Measurements from ENCODE around the gene PRPF31. TPM values are rescaled to one million over a fixed set of nuclear protein-coding genes. Genes with fewer than 3 reads are reported as not detected.

Gene PRPF31
- polyA plus RNA-seq, 1 experiment, result 28.7 TPM

DNA sequence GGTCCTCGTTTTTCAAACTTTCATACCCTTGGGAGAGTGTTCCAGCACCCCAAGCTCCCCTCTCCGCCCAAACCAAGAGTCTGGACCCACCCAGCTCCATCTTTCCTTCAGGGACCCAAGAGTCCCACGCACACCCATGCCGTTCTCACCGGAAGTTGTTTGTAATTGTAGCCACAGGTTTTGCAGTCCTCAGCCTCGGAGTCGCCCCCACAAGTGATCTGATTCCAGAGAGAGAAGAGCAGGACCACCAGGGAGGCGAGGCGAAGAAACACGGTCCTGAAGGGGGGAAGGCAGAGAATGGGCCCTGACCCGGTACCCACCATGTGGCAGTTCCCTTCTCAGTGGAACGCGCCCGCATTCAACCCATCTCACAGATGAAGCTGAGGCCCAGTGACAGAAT is 47.3 kb downstream of the PRPF31 start:
- peak overlapping the region; percentile 60; the same call in 1 of the 2 replicates for H3K4me3 ChIP-seq (ENCODE audit: low read depth, low read length)
- H3K27ac ChIP-seq (ENCODE audit: low read depth, low read length), result no peak overlapping the region
- peaks cover 23% of the 10 kb centered on the region for H3K9me3 ChIP-seq (ENCODE audit: control insufficient read depth, insufficient read depth, low read length)
- DNase-seq (ENCODE audit: low read depth, low spot score), result no peak
- ChIA-PET POLR2A (interaction anchor here (0.7 kb wide), 1 partner anchor 9 kb away, joined by 3 read pairs; no protein-coding TSS in a partner anchor), CTCF (interaction anchor here (0.7 kb wide), 1 partner anchor 27 kb away, joined by 3 read pairs; the partner anchor contains the start of gene MBOAT7)
- H3K27me3 ChIP-seq (ENCODE audit: control insufficient read depth, insufficient read depth, low read length), result no peaks in the 10 kb centered on the region
- TF ChIP-seq CTCF (IDR thresholded peaks at IDR 0.05; ENCODE audit: low read depth, low read length), result no peak

GRCh38 chr19:54164369-54165068 is 49.0 kb downstream of the PRPF31 start:
- Histone ChIP-seq H3K4me3 (ENCODE audit: low read depth, low read length) (peak overlapping the region; percentile 47), H3K9me3 (ENCODE audit: control insufficient read depth, insufficient read depth, low read length) (peaks cover 23% of the 10 kb centered on the region), H3K27ac (ENCODE audit: low read depth, low read length) (no peak overlapping the region), H3K27me3 (ENCODE audit: control insufficient read depth, insufficient read depth, low read length) (no peaks in the 10 kb centered on the region)
- ChIA-PET CTCF (no interaction called here), POLR2A (interaction anchor here (0.7 kb wide), 1 partner anchor 488 kb away, joined by 3 read pairs; no protein-coding TSS in a partner anchor)
- DNase-seq (ENCODE audit: low read depth, low spot score), result no peak
- TF ChIP-seq CTCF (IDR thresholded peaks at IDR 0.05; ENCODE audit: low read depth, low read length), result no peak

- Histone ChIP-seq H3K27ac (ENCODE audit: low read depth, low read length) (no peak overlapping the region), H3K4me3 (ENCODE audit: low read depth, low read length) (no peak overlapping the region), H3K9me3 (ENCODE audit: control insufficient read depth, insufficient read depth, low read length) (peaks cover 23% of the 10 kb centered on the region), H3K27me3 (ENCODE audit: control insufficient read depth, insufficient read depth, low read length) (no peaks in the 10 kb centered on the region)
- POLR2A ChIA-PET, result interaction anchor here (0.7 kb wide), 1 partner anchor 487 kb away, joined by 3 read pairs; no protein-coding TSS in a partner anchor
- CTCF ChIA-PET, result no interaction called here
- no peak for DNase-seq (ENCODE audit: low read depth, low spot score)
- TF ChIP-seq CTCF (IDR thresholded peaks at IDR 0.05; ENCODE audit: low read depth, low read length), result no peak
Observed at GRCh38 chr19:54165222-54165621, 49.7 kb downstream of the PRPF31 start.

- no peak for DNase-seq (ENCODE audit: low read depth, low spot score)
- ChIA-PET POLR2A (interaction anchor here (0.7 to 2.2 kb wide), 2 partner anchors 9 to 22 kb away, joined by 6 read pairs; partner anchors contain the start of gene LENG1), CTCF (interaction anchor here (0.6 to 2.5 kb wide), 12 partner anchors 13 to 388 kb away, joined by 3 to 14 read pairs (median 4); partner anchors contain the start of genes LILRB3, MBOAT7 and TSEN34)
- Histone ChIP-seq H3K9me3 (ENCODE audit: control insufficient read depth, insufficient read depth, low read length) (peaks cover 16% of the 10 kb centered on the region), H3K4me3 (ENCODE audit: low read depth, low read length) (no peak overlapping the region), H3K27ac (ENCODE audit: low read depth, low read length) (no peak overlapping the region), H3K27me3 (ENCODE audit: control insufficient read depth, insufficient read depth, low read length) (no peaks in the 10 kb centered on the region)
- TF ChIP-seq CTCF (IDR thresholded peaks at IDR 0.05; ENCODE audit: low read depth, low read length), result peak; percentile 89
Observed at GRCh38 chr19:54168174-54168917, 52.8 kb downstream of the PRPF31 start.

All from AG04450 (cell line).